H1 (cell line): ENCODE results near the gene GNG8. TPM values are rescaled to one million over a fixed set of nuclear protein-coding genes. Genes with fewer than 3 reads are reported as not detected.

Experiments
- CHD7 ChIP-seq: fragments of 300-600 bp; sonication (generic); IDR thresholded peaks from 2 replicates; pipeline ENCODE4 v1.7.1; 2012; ENCODE audit warnings: low read length, moderate library complexity, mild to moderate bottlenecking, inconsistent platforms; ENCODE audit not compliant: insufficient replicate concordance
- CREB1 ChIP-seq: IDR thresholded peaks from 2 replicates; pipeline ENCODE4 v1.6.1; 2012; ENCODE audit warnings: inconsistent platforms
- CTCF ChIP-seq, 3 experiments: IDR thresholded peaks; 1 replicate in 2 of 3; 2 replicates in 1 of 3; pipeline versions ENCODE4 v1.5.1 to v1.6.1; 2011; ENCODE audit warnings: low read length in 3 of 3, mild to moderate bottlenecking in 3 of 3, inconsistent platforms in 2 of 3, low read depth in 1 of 3, moderate library complexity in 1 of 3; ENCODE audit not compliant: insufficient read depth in 1 of 3; ENCODE audit errors: control extremely low read depth in 1 of 3
- NRF1 ChIP-seq: IDR thresholded peaks from 2 replicates; pipeline ENCODE4 v1.6.1; 2011; ENCODE audit warnings: mild to moderate bottlenecking, low read depth, low read length, improper control_type of control experiment
- polyA plus RNA-seq, 7 experiments: library from polyadenylated mRNA; depleted of rRNA in 3 of 7; stranded (reverse) in 5 of 7; unstranded in 2 of 7; fragments of >200 nt in 5 of 7; fragments of 200-250 nt in 2 of 7; gene quantifications; 1 replicate in 5 of 7; 2 replicates in 1 of 7; 4 replicates in 1 of 7; pipeline versions ENCODE4 v1.2.1 to v1.2.3, GENCODE V29; 2011 to 2013; ENCODE audit warnings: missing spikeins in 2 of 7, mixed read lengths in 2 of 7
- total RNA-seq: library from RNA; stranded (reverse); fragmentation: NEBNext Ultra II Directional; extraction: Animal tissue kit (Norgen Biotek cat#: 25700); gene quantifications from 2 replicates; pipeline ENCODE4 v1.2.1, GENCODE V29; 2021
- TF ChIP-seq, protein P1 (sequence below): IDR thresholded peaks from 2 replicates; pipeline ENCODE4 v1.6.1; 2012; ENCODE audit warnings: low read length, inconsistent platforms

Gene GNG8
- total and polyA plus RNA-seq, 2 of the 8 experiments (the other 6 are each of a cell fraction or from before 2014, with no cell fraction given), result not detected

- no peak for TF ChIP-seq CHD7
- TF ChIP-seq, protein P1, sequence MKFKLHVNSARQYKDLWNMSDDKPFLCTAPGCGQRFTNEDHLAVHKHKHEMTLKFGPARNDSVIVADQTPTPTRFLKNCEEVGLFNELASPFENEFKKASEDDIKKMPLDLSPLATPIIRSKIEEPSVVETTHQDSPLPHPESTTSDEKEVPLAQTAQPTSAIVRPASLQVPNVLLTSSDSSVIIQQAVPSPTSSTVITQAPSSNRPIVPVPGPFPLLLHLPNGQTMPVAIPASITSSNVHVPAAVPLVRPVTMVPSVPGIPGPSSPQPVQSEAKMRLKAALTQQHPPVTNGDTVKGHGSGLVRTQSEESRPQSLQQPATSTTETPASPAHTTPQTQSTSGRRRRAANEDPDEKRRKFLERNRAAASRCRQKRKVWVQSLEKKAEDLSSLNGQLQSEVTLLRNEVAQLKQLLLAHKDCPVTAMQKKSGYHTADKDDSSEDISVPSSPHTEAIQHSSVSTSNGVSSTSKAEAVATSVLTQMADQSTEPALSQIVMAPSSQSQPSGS, result no peak
- TF ChIP-seq NRF1, result no peak
- TF ChIP-seq CTCF (IDR thresholded peaks at IDR 0.05; ENCODE audit: control extremely low read depth in 1 of 3, insufficient read depth in 1 of 3, low read depth in 1 of 3, low read length in 3 of 3), result no peak
- TF ChIP-seq CREB1, result no peak
Observed at GRCh38 chr19:46630586-46631205, 5.3 kb downstream of the GNG8 start (continued).
